A549 treated with AZD2906 at 1 μM for 4 hours (cell line): ENCODE measurements around the gene SERPINA9. TPM values are rescaled to one million over a fixed set of nuclear protein-coding genes. Genes with fewer than 3 reads are reported as not detected.

ENCODE experiments used
- total RNA-seq: library from RNA; stranded (reverse); fragments of 200-300 nt; extraction: Qiagen RNA extraction; gene quantifications from 5 replicates; pipeline ENCODE4 v1.2.3, GENCODE V29; 2022

SERPINA9 gene
- 0.07 to 0.09 TPM in 2 of 5 replicates, not detected in the others for total RNA-seq

DNA sequence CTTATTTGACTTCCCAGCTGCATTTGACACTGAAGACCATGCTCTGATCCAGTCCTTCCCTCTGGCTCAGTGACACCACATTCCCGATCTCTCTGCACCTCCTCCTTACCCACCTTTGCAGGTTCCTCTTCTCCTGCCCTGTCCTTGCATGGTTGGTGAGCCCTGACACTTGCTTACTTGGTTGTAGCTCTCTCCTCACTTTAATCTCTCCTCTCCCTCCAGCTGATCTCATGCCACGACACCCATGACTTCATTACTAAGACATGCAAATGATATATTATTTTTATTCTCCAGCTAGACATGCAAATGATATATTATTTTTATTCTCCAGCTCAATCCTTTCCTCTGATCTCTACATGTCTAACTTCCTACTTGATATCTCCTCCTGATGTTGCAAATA, at the start of gene SERPINA9:
TSS of gene SERPINA9 (minus strand) at position 175 of the 400 bp plus-strand sequence. CDS start 6,357 bp downstream, outside the sequence.

GRCh38 chr14:94509356-94509755, 33.4 kb upstream of the SERPINA9 start, which contains the start of gene SERPINA12:
Gene SERPINA12, minus strand, starts transcription at chr14:94509469. Its CDS starts 11,072 bp downstream, at chr14:94498397.

Other genes starting within 250 kb of the SERPINA9 start
- not detected in 5 replicates for gene SERPINA10, start 182.9 kb downstream of the SERPINA9 start, total RNA-seq
- 1.4 to 2.0 TPM (median 1.6 TPM) in 5 replicates for gene SERPINA6, start 152.9 kb downstream of the SERPINA9 start, total RNA-seq
- gene SERPINA2, start 109.5 kb downstream of the SERPINA9 start, total RNA-seq: 0.08 TPM in 1 of 5 replicates, not detected in the others
- 1.1 to 3.0 TPM (median 2.4 TPM) in 5 replicates for gene SERPINA1, start 87.6 kb downstream of the SERPINA9 start, total RNA-seq
- gene SERPINA11, start 23.4 kb downstream of the SERPINA9 start, total RNA-seq: not detected in 5 replicates
- 0.08 TPM in 1 of 5 replicates, not detected in the others for gene SERPINA12, start 33.3 kb upstream of the SERPINA9 start, total RNA-seq
- gene SERPINA4, start 85.2 kb upstream of the SERPINA9 start, total RNA-seq: 0.03 to 0.09 TPM (median 0.05 TPM) in 4 of 5 replicates, not detected in the other
- gene SERPINA5, start 105.2 kb upstream of the SERPINA9 start, total RNA-seq: 0.11 to 0.21 TPM (median 0.18 TPM) in 5 replicates
- gene SERPINA3, start 136.2 kb upstream of the SERPINA9 start, total RNA-seq: 12.3 to 15.0 TPM (median 13.4 TPM) in 5 replicates